DND-41 (cell line): ENCODE measurements around the gene RASSF7.

ENCODE experiments used
- ATAC-seq: fragments of 200-7000 bp; cut with Tn5 transposase; 3 replicates; pipeline ENCODE4 v1.9.1; 2021; ENCODE audit warnings: low read depth; ENCODE audit not compliant: insufficient read depth
- DNase-seq: peaks from one replicate; pipeline ENCODE4 v3.0.0-alpha.2; 2020
- H2AFZ ChIP-seq: 2 replicates; pipeline ENCODE4 v1.6.0; 2012; ENCODE audit warnings: low read depth, low read length
- H3K27ac ChIP-seq: 2 replicates; pipeline ENCODE4 v1.5.1; 2012; ENCODE audit warnings: low read length, inconsistent platforms
- H3K27me3 ChIP-seq: fragments of 200-600 bp; sonication (generic); 2 replicates; pipeline ENCODE4 v1.6.0; 2012; ENCODE audit warnings: low read length, mild to moderate bottlenecking, inconsistent platforms; ENCODE audit not compliant: insufficient read depth, poor library complexity
- H3K36me3 ChIP-seq: 2 replicates; pipeline ENCODE4 v1.5.1; 2012; ENCODE audit warnings: low read length, inconsistent platforms; ENCODE audit not compliant: insufficient read depth
- H3K4me1 ChIP-seq: 2 replicates; pipeline ENCODE4 v1.5.1; 2012; ENCODE audit warnings: mild to moderate bottlenecking, low read length; ENCODE audit not compliant: insufficient read depth
- H3K4me2 ChIP-seq: 2 replicates; pipeline ENCODE4 v1.6.0; 2012; ENCODE audit warnings: mild to moderate bottlenecking, moderate library complexity, low read length, inconsistent platforms; ENCODE audit not compliant: insufficient read depth
- H3K4me3 ChIP-seq, 2 experiments: fragments of 200-600 bp in 1 of 2; shearing (Covaris generic) in 1 of 2; 2 replicates each; pipeline ENCODE4 v1.5.1; 2012 to 2016; ENCODE audit warnings: inconsistent platforms in 2 of 2, low read length in 2 of 2, mild to moderate bottlenecking in 2 of 2, low read depth in 1 of 2, moderate library complexity in 1 of 2
- H3K79me2 ChIP-seq: 2 replicates; pipeline ENCODE4 v1.6.0; 2012; ENCODE audit warnings: low read length, inconsistent platforms; ENCODE audit not compliant: insufficient read depth
- H3K9ac ChIP-seq: 2 replicates; pipeline ENCODE4 v1.6.0; 2012; ENCODE audit warnings: low read depth, mild to moderate bottlenecking, inconsistent platforms, low read length, moderate library complexity
- H3K9me3 ChIP-seq: 2 replicates; pipeline ENCODE4 v1.5.1; 2012; ENCODE audit warnings: low read length, moderate library complexity, mild to moderate bottlenecking, inconsistent platforms; ENCODE audit not compliant: insufficient read depth, severe bottlenecking
- H4K20me1 ChIP-seq: 2 replicates; pipeline ENCODE4 v1.6.0; 2012; ENCODE audit warnings: low read length; ENCODE audit not compliant: insufficient read depth
- CTCF ChIP-seq: IDR thresholded peaks from 2 replicates; pipeline ENCODE4 v1.5.1; 2012; ENCODE audit warnings: borderline replicate concordance, low read length, moderate library complexity, mild to moderate bottlenecking; ENCODE audit not compliant: poor library complexity, severe bottlenecking; ENCODE audit errors: extremely low read depth
- EZH2 ChIP-seq: IDR thresholded peaks from 3 replicates; pipeline ENCODE4 v1.6.1; 2012; ENCODE audit warnings: borderline replicate concordance, low read depth, mild to moderate bottlenecking, moderate library complexity, low read length, inconsistent platforms; ENCODE audit not compliant: severe bottlenecking

The RASSF7 gene

DNA sequence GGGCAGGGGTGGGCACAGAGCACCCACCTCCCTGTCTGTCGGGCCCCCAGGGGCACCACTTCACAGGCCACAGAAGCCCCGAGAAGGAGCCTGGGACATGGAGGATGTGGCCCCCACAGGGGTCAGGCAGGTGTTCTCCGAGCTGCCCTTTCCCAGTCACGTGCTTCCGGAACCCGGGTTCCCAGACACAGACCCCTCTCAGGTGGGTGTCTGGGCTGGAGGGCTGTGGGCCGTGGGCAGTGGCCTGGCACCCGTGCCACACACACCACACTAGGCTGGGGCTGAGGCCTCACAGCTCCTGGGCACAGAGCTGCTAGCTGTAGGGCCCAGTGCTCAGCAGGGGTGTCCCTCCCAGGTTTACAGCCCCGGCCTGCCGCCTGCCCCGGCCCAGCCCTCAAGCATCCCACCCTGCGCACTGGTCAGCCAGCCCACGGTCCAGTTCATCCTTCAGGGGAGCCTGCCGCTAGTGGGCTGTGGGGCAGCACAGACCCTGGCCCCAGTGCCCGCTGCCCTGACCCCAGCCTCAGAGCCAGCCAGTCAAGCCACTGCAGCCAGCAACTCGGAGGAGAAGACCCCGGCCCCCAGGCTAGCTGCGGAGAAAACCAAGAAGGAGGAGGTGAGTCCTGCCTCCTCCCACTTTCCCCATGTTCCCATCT, 49.5 kb downstream of the RASSF7 start:
- TF ChIP-seq CTCF (no peak), EZH2 (no peak)
- no peak for DNase-seq
- Histone ChIP-seq H2AFZ (no peak overlapping the region), H3K4me2 (no peak overlapping the region), H3K79me2 (peaks cover 10% of the 10 kb centered on the region), H3K9ac (no peak overlapping the region), H3K4me3 (no peak overlapping the region), H4K20me1 (peaks cover 76% of the 10 kb centered on the region), H3K9me3 (no peaks in the 10 kb centered on the region), H3K36me3 (peaks cover 90% of the 10 kb centered on the region), H3K27me3 (no peaks in the 10 kb centered on the region), H3K27ac (no peak overlapping the region), H3K4me1 (peaks cover 23% of the 10 kb centered on the region)
- ATAC-seq = no peak

DNA sequence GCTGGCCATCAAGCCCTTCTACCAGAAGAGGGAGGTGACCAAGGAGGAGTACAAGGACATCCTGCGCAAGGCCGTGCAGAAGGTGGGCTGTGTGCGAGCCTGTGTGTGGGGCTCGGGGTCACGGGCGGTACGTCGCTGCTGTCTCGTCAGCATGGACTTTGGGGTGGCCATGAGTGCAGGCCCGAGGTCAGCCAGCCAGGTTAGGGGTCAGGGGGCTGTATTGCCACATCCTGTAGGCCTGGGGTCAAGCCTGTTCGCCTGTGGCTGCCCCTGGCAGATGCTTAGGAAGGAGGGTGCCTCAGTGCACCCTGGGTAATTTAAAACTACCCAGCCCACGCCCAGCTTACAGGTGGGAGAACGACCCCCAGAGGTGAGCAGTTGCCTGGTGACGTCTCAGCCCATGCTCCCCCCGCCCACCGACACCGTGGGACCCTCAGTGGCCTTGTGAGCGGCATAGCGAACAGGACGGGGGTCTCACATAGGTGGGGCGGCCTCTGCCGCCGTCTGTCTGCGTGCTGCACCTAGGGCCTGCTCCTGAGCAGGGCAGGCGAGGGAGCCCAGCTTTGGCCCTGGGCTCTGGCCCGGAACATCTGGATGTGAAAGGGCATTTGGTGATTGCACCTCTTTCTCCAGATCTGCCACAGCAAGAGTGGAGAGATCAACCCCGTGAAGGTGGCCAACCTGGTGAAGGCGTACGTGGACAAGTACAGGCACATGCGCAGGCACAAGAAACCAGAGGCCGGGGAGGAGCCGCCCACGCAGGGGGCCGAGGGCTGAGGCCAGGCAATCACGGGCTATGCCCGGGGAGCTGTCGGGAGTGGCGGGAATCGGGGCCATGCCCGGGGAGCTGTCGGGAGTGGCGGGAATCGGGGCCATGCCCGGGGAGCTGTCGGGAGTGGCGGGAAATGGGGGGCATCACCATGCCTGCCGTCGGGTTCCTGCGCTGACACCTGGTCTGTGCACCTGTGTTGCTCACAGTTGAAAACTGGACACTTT, 50.5 kb downstream of the RASSF7 start:
- Histone ChIP-seq H2AFZ (no peak overlapping the region), H4K20me1 (peaks cover 69% of the 10 kb centered on the region), H3K79me2 (peaks cover 12% of the 10 kb centered on the region), H3K9me3 (no peaks in the 10 kb centered on the region), H3K9ac (no peak overlapping the region), H3K27me3 (no peaks in the 10 kb centered on the region), H3K36me3 (peaks cover 80% of the 10 kb centered on the region), H3K4me2 (no peak overlapping the region), H3K4me3 (no peak overlapping the region), H3K27ac (no peak overlapping the region), H3K4me1 (peaks cover 29% of the 10 kb centered on the region)
- no peak for DNase-seq
- no peak for TF ChIP-seq CTCF
- TF ChIP-seq EZH2 = no peak
- ATAC-seq = no peak

DNA sequence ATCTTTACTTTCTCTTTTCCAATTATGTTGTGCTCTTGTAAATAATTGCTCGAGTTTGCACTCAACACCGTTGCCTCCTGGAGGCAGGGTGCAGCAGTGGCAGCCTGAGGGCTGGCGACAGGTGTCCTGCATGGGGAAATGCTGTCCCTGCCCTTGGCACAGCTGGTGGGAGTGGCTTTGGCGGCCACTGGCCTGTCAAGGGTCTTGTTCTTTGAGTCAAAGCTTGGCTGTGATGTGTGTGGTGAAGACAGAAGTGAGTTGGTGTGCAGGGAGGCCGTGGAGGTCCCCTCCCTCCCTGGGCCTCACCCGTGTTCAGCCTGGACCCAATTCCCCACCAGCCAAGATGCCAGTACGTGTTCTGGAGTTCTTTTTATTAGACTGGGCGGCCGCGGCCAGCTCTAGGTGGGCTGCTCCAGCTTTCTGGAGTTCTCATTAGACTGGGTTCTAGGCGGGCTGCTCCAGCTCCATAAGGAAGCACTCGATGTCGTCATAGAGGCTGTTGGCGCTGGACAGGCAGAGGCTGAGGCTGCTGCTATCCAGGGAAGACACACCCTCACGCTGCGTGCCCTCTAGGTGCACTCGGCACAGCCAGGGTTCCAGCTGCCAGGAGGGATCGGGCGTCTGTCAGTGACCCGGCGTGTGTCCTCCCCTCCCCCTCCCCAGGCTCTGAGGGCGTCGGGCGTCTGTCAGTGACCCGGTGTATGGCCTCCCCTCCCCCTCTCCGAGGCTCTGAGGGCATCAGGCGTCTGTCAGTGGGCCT, 51.6 kb downstream of the RASSF7 start:
- peaks cover 35% of the 10 kb centered on the region for H3K4me1 ChIP-seq
- peaks cover 17% of the 10 kb centered on the region for H3K79me2 ChIP-seq
- ATAC-seq (no peak), DNase-seq (peak; percentile 35)
- no peak overlapping the region for H2AFZ ChIP-seq
- H3K9me3 ChIP-seq = no peaks in the 10 kb centered on the region
- H4K20me1 ChIP-seq = peaks cover 64% of the 10 kb centered on the region
- no peaks in the 10 kb centered on the region for H3K27me3 ChIP-seq
- H3K4me2 ChIP-seq = no peak overlapping the region
- H3K9ac ChIP-seq = no peak overlapping the region
- peaks cover 69% of the 10 kb centered on the region for H3K36me3 ChIP-seq
- H3K4me3 ChIP-seq = no peak overlapping the region
- no peak overlapping the region for H3K27ac ChIP-seq
- TF ChIP-seq EZH2 (no peak), CTCF (peak; percentile 51)
